Tibial nerve (tissue), 4 donors: ENCODE data around the gene DNM3. TPM values are rescaled to one million over a fixed set of nuclear protein-coding genes. Genes with fewer than 3 reads are reported as not detected.

ENCODE experiments used
- DNase-seq, 2 donors: peaks; one replicate each; pipeline ENCODE4 v3.0.0-alpha.2; 2019; ENCODE audit warnings: low spot score in 2 of 2
- H3K27ac ChIP-seq, 4 donors: fragments of 200-600 bp; sonication (generic) in 3 of 4; one replicate each; pipeline ENCODE4 v1.5.1; 2017 to 2019; ENCODE audit warnings: mild to moderate bottlenecking in 1 of 4
- H3K27me3 ChIP-seq, 2 donors: fragments of 200-600 bp; sonication (generic) in 1 of 2; one replicate each; pipeline versions ENCODE4 v1.5.1 to v1.6.0; 2017 to 2019
- H3K36me3 ChIP-seq, 3 donors: fragments of 200-600 bp; sonication (generic); one replicate each; pipeline ENCODE4 v1.5.1; 2018 to 2019
- H3K4me1 ChIP-seq, 4 donors: fragments of 200-600 bp; sonication (generic) in 3 of 4; one replicate each; pipeline ENCODE4 v1.5.1; 2017 to 2019
- H3K4me3 ChIP-seq, 4 donors: fragments of 200-600 bp; sonication (generic) in 3 of 4; one replicate each; pipeline ENCODE4 v1.5.1; 2017 to 2019; ENCODE audit warnings: mild to moderate bottlenecking in 1 of 4, moderate library complexity in 1 of 4
- H3K9me3 ChIP-seq, 4 donors: fragments of 200-600 bp; sonication (generic) in 3 of 4; one replicate each; pipeline ENCODE4 v1.5.1; 2017 to 2019
- CTCF ChIP-seq, 5 experiments: fragments of 200-600 bp in 3 of 5; fragments of 450-650 bp in 2 of 5; sonication (generic) in 3 of 5; IDR thresholded peaks; one replicate each; pipeline ENCODE4 v1.5.1; 2016 to 2019; ENCODE audit warnings: antibody characterized with exemption in 5 of 5, mild to moderate bottlenecking in 3 of 5, moderate library complexity in 2 of 5
- EP300 ChIP-seq, 2 donors: sonication (generic); formaldehyde crosslinking; IDR thresholded peaks; one replicate each; pipeline ENCODE4 v1.6.1; 2017; ENCODE audit warnings: antibody characterized with exemption in 2 of 2, mild to moderate bottlenecking in 1 of 2
- POLR2A ChIP-seq, 2 donors: fragments of 450-650 bp; IDR thresholded peaks; one replicate each; pipeline ENCODE4 v1.6.1; 2017; ENCODE audit warnings: antibody characterized with exemption in 2 of 2, mild to moderate bottlenecking in 2 of 2, moderate library complexity in 2 of 2
- WGBS, 2 donors: methylation state at CpG; one replicate each; pipeline ENCODE4 v1.1.5; 2018; 5-methylcytosine and 5-hydroxymethylcytosine counted together
- total RNA-seq, 4 donors: library from RNA; depleted of rRNA; stranded (reverse); fragments of >200 nt; gene quantifications; one replicate each; pipeline ENCODE4 v1.1.0, GENCODE V29; 2016

The DNM3 gene
- total RNA-seq, 4 donors from 2014 or later = 9.8 to 15.3 (median 12.3) TPM

GRCh38 chr1:172406968-172407367 is 565.7 kb downstream of the DNM3 start:
- TF ChIP-seq POLR2A (IDR thresholded peaks at IDR 0.05) (no peak), EP300 (IDR thresholded peaks at IDR 0.05) (no peak), CTCF (IDR thresholded peaks at IDR 0.05) (no peak)
- no peaks in the 10 kb centered on the region for H3K36me3 ChIP-seq
- DNase-seq = no peak
- H3K9me3 ChIP-seq = no peaks in the 10 kb centered on the region
- H3K27me3 ChIP-seq = no peaks in the 10 kb centered on the region
- no peak overlapping the region for H3K27ac ChIP-seq
- peaks cover 0 to 16% (median 0%) of the 10 kb centered on the region in 4 donors for H3K4me1 ChIP-seq
- no peak overlapping the region for H3K4me3 ChIP-seq
- 96 to 100% methylated on average over 1 of the region's 1 CpG for WGBS, 2 donors

GRCh38 chr1:172408958-172409357 is 567.7 kb downstream of the DNM3 start:
- TF ChIP-seq CTCF (IDR thresholded peaks at IDR 0.05) = no peak
- TF ChIP-seq POLR2A (IDR thresholded peaks at IDR 0.05) = no peak
- TF ChIP-seq EP300 (IDR thresholded peaks at IDR 0.05) = no peak
- 77 to 91% methylated on average over 1 of the region's 1 CpG for WGBS, 2 donors
- Histone ChIP-seq H3K27ac (no peak overlapping the region), H3K36me3 (peaks cover 0 to 5% (median 0%) of the 10 kb centered on the region in 3 donors), H3K9me3 (no peaks in the 10 kb centered on the region), H3K27me3 (no peaks in the 10 kb centered on the region), H3K4me1 (peaks cover 0 to under 1% (median 0%) of the 10 kb centered on the region in 4 donors), H3K4me3 (no peak overlapping the region)
- no peak for DNase-seq

GRCh38 chr1:172410027-172410426 is 568.7 kb downstream of the DNM3 start:
- DNase-seq = no peak
- Histone ChIP-seq H3K4me1 (no peaks in the 10 kb centered on the region), H3K36me3 (peaks cover 0 to 5% (median 0%) of the 10 kb centered on the region in 3 donors), H3K4me3 (no peak overlapping the region), H3K27me3 (no peaks in the 10 kb centered on the region), H3K27ac (no peak overlapping the region), H3K9me3 (no peaks in the 10 kb centered on the region)
- TF ChIP-seq CTCF (IDR thresholded peaks at IDR 0.05) (no peak), POLR2A (IDR thresholded peaks at IDR 0.05) (no peak), EP300 (IDR thresholded peaks at IDR 0.05) (no peak)
- 71 to 83% methylated on average over 1 of the region's 1 CpG for WGBS, 2 donors

GRCh38 chr1:172411791-172412338 is 570.6 kb downstream of the DNM3 start:
- no peak overlapping the region for H3K4me3 ChIP-seq
- peaks cover 0 to 5% (median 0%) of the 10 kb centered on the region in 3 donors for H3K36me3 ChIP-seq
- H3K27ac ChIP-seq = no peak overlapping the region
- H3K4me1 ChIP-seq = no peaks in the 10 kb centered on the region
- TF ChIP-seq CTCF (IDR thresholded peaks at IDR 0.05) (no peak), POLR2A (IDR thresholded peaks at IDR 0.05) (no peak), EP300 (IDR thresholded peaks at IDR 0.05) (no peak)
- no peak for DNase-seq
- 93 to 95% methylated on average over 2 of the region's 2 CpGs for WGBS, 2 donors
- no peaks in the 10 kb centered on the region for H3K27me3 ChIP-seq
- no peaks in the 10 kb centered on the region for H3K9me3 ChIP-seq

GRCh38 chr1:172414331-172414730 is 573.0 kb downstream of the DNM3 start:
- DNase-seq = no peak
- TF ChIP-seq EP300 (IDR thresholded peaks at IDR 0.05) (no peak), POLR2A (IDR thresholded peaks at IDR 0.05) (no peak)
- H3K36me3 ChIP-seq = peaks cover 0 to 5% (median 0%) of the 10 kb centered on the region in 3 donors
- no peaks in the 10 kb centered on the region for H3K27me3 ChIP-seq
- no peaks in the 10 kb centered on the region for H3K4me1 ChIP-seq
- no peaks in the 10 kb centered on the region for H3K9me3 ChIP-seq
- no peak overlapping the region for H3K27ac ChIP-seq
- H3K4me3 ChIP-seq = no peak overlapping the region
